ENCODE measurements around the gene OR51E2.

DNA sequence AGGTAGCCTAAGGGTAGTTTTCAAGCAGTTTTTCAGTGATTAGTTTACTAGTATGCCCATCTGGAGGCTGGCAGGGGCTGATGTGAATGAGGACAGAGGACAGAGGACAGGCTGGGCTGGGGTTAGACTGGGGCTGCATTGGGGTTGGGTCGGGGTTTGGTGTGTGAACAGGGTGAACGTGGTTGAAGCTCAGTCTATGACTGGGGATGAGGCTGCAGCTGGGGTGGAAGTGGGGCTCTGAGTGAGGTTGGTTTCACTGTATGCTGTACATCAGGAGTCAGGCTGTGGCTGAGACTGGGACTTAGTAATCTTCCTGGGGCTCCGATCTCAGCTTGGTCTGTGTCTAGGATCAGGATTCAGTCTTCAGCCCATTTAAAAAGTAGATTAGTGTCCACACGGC, 53.4 kb downstream of the OR51E2 start:
- TF ChIP-seq CTCF (IDR thresholded peaks at IDR 0.05), result no peak
- no peak for TF ChIP-seq ZFX (IDR thresholded peaks at IDR 0.05; ENCODE audit: borderline replicate concordance)

Measured in 22Rv1 (cell line).